ENCODE results near the gene TMEM119. TPM values are rescaled to one million over a fixed set of nuclear protein-coding genes. Genes with fewer than 3 reads are reported as not detected.

Gene TMEM119
- total and polyA plus RNA-seq, 2 of the 4 experiments (the other 2 are of a cell fraction), result 8.1 to 9.2 TPM

- H4K8ac ChIP-seq (ENCODE audit: low read depth in 2 of 2, low read length in 2 of 2), result no peak overlapping the region
- no peak overlapping the region for H2AFZ ChIP-seq (replicated peaks; ENCODE audit: low read length, poor library complexity)
- no peak overlapping the region; the same call in 1 of the 2 replicates for H2BK120ac ChIP-seq (ENCODE audit: low read depth, low read length)
- H3K79me1 ChIP-seq (ENCODE audit: low read depth in 1 of 2, low read length in 2 of 2), result no peaks in the 10 kb centered on the region
- no peak overlapping the region for H2BK5ac ChIP-seq (ENCODE audit: low read depth, low read length, poor library complexity, severe bottlenecking)
- no peaks in the 10 kb centered on the region for H4K20me1 ChIP-seq (ENCODE audit: insufficient read depth, low read length)
- no peak overlapping the region for H4K91ac ChIP-seq (ENCODE audit: insufficient read depth, low read depth, low read length)
- WGBS, 2 experiments (ENCODE audit: extremely low coverage in 2 of 2, insufficient read length in 1 of 2), result 72% methylated on average over 7 of the region's 14 CpGs; no CpG with 5 or more reads in 1 of the 2 experiments
- peaks cover 9% of the 10 kb centered on the region for H3K9me1 ChIP-seq (ENCODE audit: insufficient read depth, low read length)
- no peak overlapping the region for H3K4me3 ChIP-seq (ENCODE audit: insufficient read depth, low read depth, low read length)
- no peak overlapping the region for H3K56ac ChIP-seq (ENCODE audit: extremely low read depth, insufficient read depth, low read length)
- H2AK5ac ChIP-seq (ENCODE audit: low read depth, low read length), result no peak overlapping the region
- H3K27me3 ChIP-seq (ENCODE audit: control insufficient read depth, insufficient read depth, low read length), result no peaks in the 10 kb centered on the region
- H3K4me2 ChIP-seq (ENCODE audit: low read depth, low read length), result no peak overlapping the region
- TF ChIP-seq BHLHE40 (IDR thresholded peaks at IDR 0.05; ENCODE audit: low read depth, low read length) (no peak), ELK1 (IDR thresholded peaks at IDR 0.05; ENCODE audit: borderline replicate concordance, low read depth, low read length) (no peak), RFX5 (IDR thresholded peaks at IDR 0.05; ENCODE audit: low read depth, low read length) (no peak), RCOR1 (IDR thresholded peaks at IDR 0.05; ENCODE audit: insufficient replicate concordance, low read length) (no peak), CTCF (conservative IDR thresholded peaks at IDR 0.05; ENCODE audit: low read depth, low read length) (no peak), NFE2L2 (IDR thresholded peaks at IDR 0.05; ENCODE audit: low read depth, low read length) (no peak), MXI1 (IDR thresholded peaks at IDR 0.05; ENCODE audit: borderline replicate concordance, low read depth, low read length) (no peak), POLR2A (IDR thresholded peaks at IDR 0.05; ENCODE audit: low read depth, low read length) (no peak), SMC3 (IDR thresholded peaks at IDR 0.05; ENCODE audit: low read depth, low read length) (no peak), CEBPB (IDR thresholded peaks at IDR 0.05; ENCODE audit: low read depth, low read length) (no peak), CHD1 (IDR thresholded peaks at IDR 0.05; ENCODE audit: low read depth, low read length) (no peak), MAZ (IDR thresholded peaks at IDR 0.05; ENCODE audit: borderline replicate concordance, low read depth, low read length) (no peak)
- TF ChIP-seq, protein P1, sequence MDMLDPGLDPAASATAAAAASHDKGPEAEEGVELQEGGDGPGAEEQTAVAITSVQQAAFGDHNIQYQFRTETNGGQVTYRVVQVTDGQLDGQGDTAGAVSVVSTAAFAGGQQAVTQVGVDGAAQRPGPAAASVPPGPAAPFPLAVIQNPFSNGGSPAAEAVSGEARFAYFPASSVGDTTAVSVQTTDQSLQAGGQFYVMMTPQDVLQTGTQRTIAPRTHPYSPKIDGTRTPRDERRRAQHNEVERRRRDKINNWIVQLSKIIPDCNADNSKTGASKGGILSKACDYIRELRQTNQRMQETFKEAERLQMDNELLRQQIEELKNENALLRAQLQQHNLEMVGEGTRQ (IDR thresholded peaks at IDR 0.05; ENCODE audit: low read depth, low read length), result no peak
- intact Hi-C loops (cut with micrococcal nuclease), result no loop called here
- H3K9ac ChIP-seq (ENCODE audit: low read depth, low read length), result no peak overlapping the region
- dilution Hi-C loops (cut with HindIII; ENCODE audit: low sequenced_read_pairs, unreplicated experiment), result no loop called here
- peaks cover 3% of the 10 kb centered on the region; the same call in 1 of the 2 replicates for H3K4me1 ChIP-seq (ENCODE audit: control insufficient read depth, insufficient read depth, low read length)
- no peak for ATAC-seq (ENCODE audit: low read depth)
- H3K36me3 ChIP-seq (ENCODE audit: control insufficient read depth, insufficient read depth, low read length), result no peaks in the 10 kb centered on the region
- CTCF ChIA-PET, result interaction anchor here (0.7 to 1.6 kb wide), 3 partner anchors 42 to 185 kb away, joined by 3 to 4 read pairs (median 3); no protein-coding TSS in a partner anchor
- no peak for DNase-seq
- no peak overlapping the region for H2AK9ac ChIP-seq (replicated peaks; ENCODE audit: low read depth, low read length, poor library complexity)
- POLR2A ChIA-PET (ENCODE audit: unreplicated experiment), result no interaction called here
- H3K27ac ChIP-seq (ENCODE audit: insufficient read depth, low read length), result no peak overlapping the region
- BruUV-seq (replicated peaks), result no TSS peak
- in situ Hi-C loops (cut with MboI; ENCODE audit: low sequenced_read_pairs), result loop anchor here (5.0 kb wide), 1 partner anchor 52 kb away; no protein-coding TSS in a partner anchor
- H3K18ac ChIP-seq (ENCODE audit: low read depth, low read length), result no peak overlapping the region
- no peak overlapping the region for H2BK15ac ChIP-seq (ENCODE audit: low read depth, low read length)
- no peak overlapping the region for H2BK20ac ChIP-seq (ENCODE audit: low read depth, low read length)
- H3K4ac ChIP-seq (ENCODE audit: low read depth, low read length), result no peak overlapping the region
- no peak overlapping the region for H3K14ac ChIP-seq (replicated peaks; ENCODE audit: low read depth, low read length)
- peaks cover 3% of the 10 kb centered on the region; the same call in 1 of the 2 replicates for H3K9me3 ChIP-seq (ENCODE audit: control insufficient read depth, insufficient read depth, low read length)
- no peak overlapping the region for H3K23ac ChIP-seq (ENCODE audit: low read depth, low read length)
- peak overlapping the region; percentile 40; the same call in 1 of the 2 replicates for H4K5ac ChIP-seq (ENCODE audit: low read depth, low read length)
These were observed 21.7 kb upstream of the TMEM119 start for GRCh38 chr12:108619369-108620160.

All from IMR-90 (cell line).